ENCODE data around the gene COX7A2L.

The COX7A2L gene

DNA sequence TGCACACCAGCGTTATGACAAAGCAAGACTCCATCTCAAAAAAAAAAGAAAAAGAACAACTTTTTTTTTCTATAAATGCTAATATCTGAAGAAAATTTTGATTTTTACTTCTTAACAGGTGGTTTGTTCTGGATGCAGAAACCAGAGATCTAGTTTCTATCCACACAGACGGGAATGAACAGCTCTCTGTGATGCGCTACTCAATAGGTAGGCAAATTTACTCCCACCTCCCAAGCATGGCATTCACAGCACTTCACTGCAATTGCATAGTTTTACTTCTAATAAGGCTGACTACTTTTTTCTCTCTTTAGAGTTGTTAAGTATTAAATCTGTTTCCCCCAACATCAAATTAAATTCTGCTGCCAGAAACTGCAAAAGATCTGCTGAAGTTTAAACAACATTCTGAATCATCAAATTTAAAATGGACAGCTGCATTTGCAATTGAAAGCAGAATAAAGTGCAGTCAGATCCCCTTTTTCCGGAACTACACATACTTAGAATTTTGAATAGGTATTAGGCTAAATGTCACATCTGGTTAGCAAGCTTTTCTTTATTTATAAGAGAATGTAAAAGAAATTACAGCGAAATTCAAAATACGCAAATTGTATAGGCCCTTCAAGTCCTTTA, 45.1 kb downstream of the COX7A2L start:
- DNase-seq = no peak

DNA sequence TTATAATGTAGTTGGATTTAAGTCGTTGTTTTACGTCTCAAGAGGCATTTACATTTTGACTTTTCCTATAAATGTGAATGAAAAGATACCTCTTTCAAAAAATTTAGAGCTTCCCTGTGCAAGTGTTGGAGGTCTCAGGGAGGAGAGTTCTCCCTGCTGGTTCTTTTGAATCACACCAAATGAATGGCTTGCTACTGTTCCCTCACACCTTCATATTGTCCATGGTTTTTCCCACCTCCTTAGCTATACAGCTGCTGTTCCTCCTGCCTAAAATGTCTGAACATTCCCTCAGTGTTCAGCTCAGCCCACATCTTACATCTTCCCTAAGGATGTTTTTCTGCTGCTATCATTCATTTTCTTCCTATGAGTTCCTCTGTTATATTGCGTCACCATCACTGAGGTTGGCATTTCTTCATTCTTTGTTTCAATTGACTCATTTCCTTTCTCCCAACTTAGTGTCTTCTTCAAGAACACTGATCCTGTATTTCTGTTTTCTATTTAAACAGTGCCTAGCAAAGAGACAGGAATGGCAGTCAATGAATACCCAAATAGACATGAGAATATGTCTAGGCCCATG, 46.0 kb downstream of the COX7A2L start:
- DNase-seq = no peak

DNA sequence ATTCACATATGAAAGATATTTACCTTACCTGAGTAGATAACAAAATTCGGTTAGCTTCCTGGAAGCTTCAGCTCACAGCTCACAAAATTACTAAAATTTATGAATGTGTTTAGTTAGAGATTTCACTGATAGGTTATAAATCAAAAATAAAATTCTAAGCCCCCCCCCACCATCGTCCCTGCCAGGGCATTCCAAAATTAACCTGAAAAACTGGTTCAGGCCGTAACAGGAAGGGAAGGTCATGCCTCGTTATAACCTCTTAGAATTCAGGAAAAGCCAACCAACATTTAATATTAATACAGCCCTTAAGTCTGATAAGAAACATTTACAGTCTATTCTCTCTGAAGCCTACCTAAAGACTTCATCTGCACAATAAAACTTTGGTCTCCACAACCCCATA, 48.9 kb downstream of the COX7A2L start:
- DNase-seq = no peak

DNA sequence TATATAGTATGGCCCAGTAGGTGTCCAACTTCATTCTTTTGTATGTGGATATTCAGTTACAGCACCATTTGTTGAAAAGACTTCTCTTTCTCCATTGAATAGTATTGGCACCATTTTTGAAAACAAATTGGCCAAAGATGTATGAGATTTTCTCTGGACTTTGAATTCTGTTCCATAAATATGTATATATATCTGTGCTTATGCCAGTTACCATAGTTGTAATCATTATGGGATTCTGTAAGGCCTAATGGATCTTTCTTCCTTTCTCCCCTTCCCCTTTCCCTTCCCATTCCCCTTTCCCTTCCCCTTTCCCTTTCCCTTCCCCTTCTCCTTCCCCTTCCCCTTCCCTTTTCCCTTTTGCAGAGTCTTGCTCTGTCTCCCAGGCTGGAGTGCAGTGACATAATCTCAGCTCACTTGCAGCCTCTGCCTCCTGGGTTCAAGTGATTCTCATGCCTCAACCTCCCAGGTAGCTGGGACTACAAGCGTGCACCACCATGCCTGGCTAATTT, 51.0 kb downstream of the COX7A2L start:
- DNase-seq = no peak

DNA sequence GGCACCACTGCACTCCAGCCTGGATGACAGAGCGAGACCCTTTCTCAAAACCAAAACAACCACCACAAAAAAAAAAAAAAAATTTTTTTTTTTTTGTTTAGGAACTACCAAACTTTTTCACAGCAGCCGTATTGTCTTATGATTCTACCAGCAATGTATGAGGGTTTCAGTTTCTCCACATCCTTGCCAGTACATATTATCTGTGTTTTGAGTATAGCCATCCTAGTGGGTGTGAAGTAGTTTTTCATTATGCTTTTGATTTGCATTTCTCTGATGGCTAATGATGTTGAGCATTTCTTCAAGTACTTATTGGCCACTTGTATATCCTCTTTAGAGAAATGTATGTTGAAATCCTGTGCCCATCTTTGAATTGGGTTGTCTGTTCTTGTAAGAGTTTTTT, 51.7 kb downstream of the COX7A2L start:
- DNase-seq = no peak

DNA sequence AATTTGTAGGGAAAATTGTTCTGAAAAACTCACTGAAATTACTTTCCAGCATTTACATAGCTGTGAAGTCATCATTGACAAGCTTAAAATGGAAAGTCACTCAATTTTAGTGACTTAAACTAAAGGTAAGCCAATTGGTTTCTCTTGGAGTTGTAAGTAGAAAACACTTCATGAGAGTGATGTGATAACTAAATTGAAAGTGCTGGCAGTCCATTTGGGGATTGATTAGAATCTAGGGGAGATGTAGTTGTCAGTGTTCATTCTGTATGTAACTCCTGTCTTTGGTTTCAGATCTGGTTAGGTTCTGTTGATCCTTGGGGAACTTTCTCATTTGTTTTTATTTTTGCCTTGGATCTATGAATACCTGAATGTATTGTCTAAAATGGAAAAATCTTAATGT, 53.8 kb downstream of the COX7A2L start:
- no peak for DNase-seq

DNA sequence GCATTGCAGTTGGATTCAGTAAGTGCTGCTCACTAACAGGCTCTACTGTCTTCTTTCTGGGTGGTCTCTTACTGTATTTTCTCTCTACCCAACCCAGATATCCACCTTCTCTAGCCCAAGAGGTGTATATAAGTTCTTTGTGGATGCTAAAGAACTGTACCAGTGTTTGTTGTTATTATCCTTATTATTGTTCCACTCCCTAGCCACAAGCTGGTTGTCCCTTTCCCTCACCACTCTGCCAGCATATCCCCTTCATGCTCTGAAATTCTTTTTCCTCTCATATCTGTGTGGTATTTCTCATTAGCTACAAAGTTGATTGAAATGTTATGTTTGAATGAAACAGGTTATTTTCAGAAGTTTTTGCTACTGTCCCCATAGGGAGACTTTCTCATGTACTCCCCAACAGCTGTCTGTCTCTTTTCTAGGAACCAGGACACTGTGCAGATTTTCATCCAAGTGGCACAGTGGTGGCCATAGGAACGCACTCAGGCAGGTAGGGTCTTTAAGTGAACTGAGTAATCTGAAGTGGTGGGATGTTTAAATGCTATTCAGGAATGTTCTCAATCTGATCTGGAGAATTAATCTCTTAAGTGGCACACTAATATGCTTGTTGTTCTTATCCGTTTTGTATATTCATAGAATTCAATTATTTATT, 56.8 kb downstream of the COX7A2L start:
- DNase-seq = no peak

DNA sequence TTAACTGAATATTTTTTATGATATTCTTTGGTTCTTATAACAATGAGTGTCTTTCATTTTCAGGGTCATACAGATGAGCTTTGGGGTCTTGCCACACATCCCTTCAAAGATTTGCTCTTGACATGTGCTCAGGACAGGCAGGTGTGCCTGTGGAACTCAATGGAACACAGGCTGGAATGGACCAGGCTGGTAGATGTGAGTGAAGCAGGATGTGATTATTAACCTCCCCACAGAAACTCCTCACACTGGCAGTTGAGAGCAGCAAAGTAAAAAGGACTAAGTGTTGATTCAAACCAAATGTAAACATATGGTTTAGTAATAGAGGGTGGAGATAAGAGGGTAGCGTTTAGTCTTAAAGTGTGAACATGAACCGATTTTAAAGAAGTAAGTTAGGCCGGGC, 57.8 kb downstream of the COX7A2L start:
- DNase-seq = peak in 1 of 2 experiments; percentile 3

DNA sequence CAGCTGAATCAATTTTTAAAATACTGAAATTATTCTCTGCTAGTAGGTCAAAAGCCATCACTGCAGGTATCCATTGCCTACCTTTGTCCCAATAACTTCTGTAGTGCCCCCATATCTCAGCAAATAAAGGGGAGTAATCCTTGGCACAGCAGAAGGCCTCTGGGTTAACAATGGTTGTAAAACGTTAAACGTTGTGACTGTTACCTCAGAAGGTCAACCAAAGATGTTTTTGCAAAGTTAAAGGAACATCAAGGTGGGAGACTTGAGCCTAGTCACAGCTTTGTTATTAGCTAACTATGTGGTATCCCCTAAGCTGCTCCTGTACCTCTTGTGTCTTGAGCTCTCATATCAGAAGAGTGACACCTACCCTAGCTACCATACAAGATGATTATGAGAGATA, 60.5 kb downstream of the COX7A2L start:
- no peak for DNase-seq

Data from NCI-H2081 (cell line).